G401.6 (cell line): ENCODE measurements around the gene UBE2J2.

ENCODE experiments used
- FAIRE-seq: peaks from 2 replicates; lab custom pipeline; 2012; peaks lifted over from hg19 to GRCh38; lab: Jason Lieb, UNC

The UBE2J2 gene

DNA sequence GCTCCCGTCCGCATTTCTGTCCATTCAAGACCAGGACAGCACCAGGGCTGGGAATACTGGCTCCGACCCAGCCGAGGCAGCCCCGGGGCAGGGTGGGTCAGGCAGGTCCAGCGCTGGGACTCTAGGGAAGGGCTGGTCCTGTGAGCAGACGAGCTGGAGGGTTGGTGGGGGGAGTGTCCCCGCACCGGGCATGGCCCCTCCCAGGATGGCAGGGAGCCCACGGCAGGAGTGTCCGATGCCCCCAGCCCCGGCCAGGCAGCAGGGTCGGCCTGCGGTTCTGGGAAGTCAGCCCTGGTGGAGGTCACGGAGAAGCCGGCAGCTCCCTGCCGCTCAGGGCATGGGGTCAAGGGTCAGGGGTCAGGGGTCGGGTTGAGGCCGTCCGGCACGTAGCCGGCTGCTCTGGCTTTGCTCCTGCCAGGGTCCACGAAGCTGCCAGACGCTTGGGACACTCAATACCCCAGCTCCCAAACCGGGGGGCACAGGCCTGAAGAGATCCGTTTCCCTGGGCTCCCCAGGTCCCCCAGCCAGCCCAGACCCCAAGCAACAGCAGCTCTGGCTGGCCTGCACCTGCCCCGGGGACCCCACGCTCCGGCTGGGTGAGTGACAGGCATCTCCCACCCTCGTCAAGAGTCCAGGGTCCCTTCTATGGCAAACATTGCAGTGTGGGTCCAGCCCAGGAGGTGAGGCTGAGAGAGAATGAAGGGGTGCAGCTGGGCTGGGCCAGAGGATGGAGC, 33.9 kb downstream of the UBE2J2 start:
- FAIRE-seq: no peak

DNA sequence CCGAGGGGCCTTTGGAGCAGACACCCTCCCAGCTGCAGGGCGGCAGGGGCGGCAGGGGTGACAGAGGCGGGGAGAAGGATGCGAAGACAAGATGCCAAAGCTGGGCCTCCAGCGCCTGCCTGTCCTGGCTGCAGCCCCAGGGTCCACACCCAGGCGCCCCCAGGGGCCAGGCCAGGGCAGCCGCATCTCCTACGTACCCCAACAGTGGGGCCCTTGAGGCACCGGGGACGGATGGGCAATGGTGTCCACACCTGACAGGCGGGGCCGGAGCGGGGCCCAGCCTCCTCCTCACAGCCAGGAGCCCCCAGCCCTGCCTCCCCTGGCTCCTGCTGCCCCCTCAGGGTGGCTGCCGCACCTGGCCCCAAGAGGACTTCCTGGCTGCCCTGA, 34.4 kb downstream of the UBE2J2 start:
- no peak for FAIRE-seq

DNA sequence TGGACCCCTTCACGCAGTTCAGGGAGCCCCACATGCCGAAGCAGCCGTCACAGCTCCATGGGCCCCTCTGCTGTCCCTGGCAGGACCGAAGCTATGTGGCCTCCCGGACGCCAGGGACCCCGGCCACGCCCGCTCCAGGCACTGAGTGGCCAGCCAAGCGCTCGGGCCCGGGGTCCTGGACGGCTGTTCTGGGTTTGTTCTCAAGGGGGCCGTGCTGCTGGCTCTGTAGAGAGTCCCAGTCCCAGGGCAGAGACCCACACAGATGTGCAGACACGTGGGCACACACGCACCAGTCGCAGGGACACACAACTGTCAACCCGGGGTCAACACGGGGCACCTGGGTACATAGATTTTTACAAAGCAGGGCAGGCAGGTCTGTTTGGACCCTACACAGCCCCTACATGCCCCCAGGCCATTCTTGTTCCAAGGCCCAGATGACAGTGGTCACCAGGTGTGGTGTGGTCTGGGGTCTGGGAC, 34.9 kb downstream of the UBE2J2 start:
- FAIRE-seq: no peak

DNA sequence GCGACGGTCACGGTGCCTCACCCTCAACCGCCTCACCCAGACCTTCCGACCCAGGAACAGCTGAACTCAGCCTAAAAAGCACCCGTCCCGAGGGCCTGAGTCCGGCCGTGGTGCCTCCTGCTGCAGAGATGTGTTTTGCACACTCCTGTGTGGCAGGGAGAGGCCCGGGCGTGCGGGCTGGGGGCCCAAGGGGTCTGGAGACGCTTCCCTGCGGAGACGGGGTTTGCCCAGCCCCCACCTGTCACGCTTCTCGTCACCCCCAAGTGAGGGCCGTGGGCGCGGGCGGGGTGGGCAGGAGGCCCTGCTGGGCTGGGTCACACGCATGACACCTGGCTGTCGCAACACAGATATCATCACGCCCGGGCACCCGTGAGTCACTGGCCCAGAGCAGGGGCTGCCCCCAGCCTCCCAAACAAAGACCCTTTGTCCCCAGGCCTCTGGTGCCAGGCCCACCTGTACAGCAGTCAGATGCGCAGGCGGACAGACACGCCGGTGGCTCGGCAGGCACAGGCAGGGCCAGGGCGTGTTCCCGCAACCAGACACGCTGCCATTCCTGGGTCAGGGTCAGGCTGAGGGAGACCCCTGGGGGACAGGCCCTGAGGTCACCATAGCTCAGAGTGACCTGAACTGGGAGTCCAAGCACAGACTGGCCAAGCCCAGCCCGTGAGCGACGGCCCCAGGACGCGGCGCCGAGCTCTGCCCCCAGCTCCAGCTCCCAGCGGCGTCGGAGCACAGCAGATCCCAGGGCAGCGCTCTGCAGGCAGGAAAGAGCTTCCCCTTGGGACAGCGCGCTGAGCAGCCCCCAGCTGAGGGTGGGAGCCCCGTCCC, 35.6 kb downstream of the UBE2J2 start:
- no peak for FAIRE-seq

DNA sequence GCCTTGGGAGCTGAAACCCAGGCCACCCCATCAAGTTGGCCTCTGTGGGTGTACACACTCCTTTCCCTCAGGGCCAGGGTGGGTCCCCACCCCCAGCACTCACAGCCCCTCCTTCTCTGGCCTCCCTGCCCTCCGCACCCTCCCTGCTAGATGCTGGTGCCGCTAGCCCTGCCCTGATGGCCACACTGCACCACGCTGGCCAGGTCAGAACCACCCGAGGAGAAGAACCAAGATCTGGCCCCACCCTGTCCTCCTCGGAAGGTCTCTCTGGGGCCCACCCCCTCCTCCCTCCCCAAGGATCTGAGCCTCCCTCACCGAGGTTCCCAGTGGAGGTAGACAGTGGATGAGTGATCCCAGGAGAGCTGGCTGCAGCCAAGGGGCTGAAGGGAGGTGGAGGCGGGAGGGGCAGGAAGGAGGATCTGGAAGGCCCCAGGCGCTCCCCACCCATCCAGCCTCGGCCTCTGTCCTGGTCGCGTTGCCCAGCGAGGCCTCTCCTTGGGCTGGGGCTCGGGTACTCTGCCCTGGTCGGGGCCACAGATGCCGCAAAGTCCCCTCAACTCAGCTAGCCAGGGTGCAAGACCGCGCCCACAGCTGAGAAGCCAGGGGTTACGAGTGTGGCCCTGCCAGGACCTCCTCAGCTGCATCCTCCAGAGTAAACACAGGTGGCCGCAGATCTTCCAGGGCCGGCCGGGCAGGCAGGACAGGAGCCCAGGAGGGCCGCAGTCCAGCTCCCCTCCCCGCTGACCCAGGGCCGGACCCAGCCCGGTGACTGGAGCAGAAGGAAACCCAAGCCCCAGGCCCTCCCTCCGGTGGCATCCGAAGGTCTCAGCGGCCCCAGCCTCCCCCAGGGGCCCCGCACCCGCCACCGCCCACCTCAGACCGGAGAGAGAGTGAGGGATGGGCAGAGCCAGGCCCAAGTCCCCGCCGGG, 36.4 kb downstream of the UBE2J2 start:
- no peak for FAIRE-seq

DNA sequence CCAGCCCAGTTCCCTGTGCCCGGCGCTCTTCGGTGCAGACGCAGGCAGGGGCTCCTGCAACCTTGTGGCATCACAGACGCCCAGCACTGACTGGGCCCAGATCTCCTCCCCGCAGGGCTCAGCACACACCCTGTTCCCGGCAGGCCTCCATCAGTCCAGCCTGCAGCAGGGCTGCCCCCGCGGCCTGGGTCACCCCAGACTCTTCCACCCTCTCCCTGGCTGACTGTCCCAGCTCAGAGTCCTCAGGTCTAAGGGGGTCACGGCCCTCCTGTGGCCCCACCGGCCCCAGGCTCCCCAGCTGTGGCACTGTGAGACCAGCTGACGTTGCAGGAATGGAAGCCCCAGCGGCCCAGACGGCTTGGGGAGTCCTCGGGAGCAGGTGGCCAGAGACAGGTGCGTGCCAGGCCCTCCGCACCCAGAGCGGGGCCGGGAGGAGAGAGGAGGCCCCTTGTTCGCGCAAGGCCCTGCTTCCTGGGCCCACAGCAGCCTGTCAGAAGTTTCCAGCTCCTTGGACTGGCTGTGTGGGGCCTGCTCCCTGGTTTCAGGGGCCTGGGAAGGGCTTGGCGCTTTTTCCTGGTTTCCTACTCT, 37.4 kb downstream of the UBE2J2 start:
- FAIRE-seq: no peak

DNA sequence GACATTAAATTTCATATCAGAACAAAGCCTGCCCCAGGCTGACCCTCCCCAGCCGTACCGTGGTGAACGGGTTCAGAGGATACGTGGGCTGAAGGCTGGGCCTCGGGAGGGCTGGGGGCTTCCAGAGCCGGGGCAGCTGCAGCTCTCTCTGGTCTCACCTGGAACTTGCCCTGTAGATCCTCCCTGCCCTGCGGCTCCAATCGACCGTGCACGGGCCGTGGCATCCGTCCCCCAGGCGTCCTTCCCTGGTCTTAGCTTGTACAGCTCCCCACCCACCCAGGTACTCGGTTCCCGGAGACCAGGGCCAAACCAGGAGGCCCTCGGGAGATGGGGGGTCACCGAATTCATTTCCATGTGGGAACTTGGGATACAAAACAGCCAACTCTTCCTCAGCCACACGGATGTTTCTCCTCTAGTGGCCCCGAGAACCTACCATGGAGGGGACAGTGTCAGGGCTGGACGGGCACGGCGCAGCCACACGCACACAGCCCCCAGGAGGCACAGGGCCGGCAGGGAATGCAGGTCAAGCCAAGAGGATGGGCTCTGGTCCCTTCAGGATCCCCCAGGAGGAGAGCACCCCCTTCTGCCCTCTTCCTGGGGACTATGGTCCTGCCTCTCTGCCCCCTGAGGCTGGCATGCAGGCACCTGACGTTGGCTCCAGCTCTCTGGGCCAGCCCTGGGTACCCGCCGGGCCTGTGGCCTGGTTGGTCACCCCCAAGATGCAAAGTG, 38.5 kb downstream of the UBE2J2 start:
- no peak for FAIRE-seq

DNA sequence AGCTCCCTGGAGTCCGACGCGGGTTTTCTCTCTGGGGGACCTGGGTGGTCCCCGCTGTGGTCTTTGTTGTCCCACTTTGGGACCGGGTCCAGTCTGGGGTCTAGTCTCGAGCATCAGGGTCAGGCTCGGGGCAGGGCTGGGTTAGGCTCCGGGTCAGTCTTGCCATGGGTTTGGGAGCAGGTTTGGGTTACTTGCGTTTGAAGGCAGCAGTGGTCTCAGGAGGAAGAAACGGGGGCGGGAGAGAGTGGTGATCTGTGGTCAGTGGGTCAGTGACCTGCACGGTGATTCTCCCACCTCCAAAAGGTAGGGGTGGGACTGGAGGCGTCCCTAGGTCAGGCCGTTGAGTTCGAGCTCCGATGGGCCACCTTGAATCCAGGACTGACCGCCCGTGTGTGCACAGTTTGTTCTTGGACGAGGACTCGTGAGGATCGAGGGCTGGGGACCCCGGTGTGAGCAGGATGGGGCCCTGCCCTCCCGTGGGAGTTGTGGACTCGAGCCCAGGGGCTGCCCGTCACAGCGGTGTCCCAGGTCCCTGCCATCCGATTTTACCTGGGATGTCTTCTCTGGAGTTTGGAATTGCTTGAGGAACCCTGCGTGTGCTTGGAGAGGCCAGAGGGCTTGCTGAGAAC, 39.4 kb downstream of the UBE2J2 start:
- FAIRE-seq: no peak

DNA sequence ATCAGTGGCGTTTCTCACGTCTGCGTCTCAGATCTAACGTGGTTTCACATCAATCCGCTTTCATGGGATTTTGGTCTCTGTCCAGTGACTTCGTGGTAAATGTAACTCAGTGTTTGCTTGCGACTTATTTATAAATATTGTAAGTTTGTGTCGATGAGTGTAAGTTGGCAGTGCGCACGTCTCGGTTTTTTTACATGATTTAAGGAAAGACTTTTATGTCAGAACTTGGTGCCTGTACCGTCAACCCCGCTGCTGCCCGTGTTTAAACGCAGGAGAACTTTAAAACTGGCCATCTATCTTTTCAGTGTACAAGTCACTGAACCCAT, 40.1 kb downstream of the UBE2J2 start:
- no peak for FAIRE-seq

DNA sequence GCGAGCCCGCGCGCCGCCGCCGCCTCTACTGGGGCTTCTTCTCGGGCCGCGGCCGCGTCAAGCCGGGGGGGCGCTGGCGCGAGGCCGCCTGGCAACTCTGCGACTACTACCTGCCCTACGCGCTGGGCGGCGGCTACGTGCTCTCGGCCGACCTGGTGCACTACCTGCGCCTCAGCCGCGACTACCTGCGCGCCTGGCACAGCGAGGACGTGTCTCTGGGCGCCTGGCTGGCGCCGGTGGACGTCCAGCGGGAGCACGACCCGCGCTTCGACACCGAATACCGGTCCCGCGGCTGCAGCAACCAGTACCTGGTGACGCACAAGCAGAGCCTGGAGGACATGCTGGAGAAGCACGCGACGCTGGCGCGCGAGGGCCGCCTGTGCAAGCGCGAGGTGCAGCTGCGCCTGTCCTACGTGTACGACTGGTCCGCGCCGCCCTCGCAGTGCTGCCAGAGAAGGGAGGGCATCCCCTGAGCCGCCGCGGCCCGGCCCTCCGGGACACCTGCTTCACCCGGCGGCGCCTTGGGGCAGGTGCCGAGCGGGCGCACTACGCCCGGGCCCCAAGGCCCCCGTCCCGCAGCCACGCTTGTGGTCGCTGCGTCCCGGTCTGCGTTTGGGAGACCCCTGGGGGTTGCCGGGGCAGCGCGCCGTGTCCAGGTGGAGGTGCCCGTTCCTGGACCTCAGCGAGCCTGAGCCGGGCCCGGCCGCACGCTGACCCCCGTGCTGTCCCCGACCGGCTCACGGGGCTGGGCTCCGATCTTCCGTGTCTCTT, 40.7 kb downstream of the UBE2J2 start:
- no peak for FAIRE-seq

DNA sequence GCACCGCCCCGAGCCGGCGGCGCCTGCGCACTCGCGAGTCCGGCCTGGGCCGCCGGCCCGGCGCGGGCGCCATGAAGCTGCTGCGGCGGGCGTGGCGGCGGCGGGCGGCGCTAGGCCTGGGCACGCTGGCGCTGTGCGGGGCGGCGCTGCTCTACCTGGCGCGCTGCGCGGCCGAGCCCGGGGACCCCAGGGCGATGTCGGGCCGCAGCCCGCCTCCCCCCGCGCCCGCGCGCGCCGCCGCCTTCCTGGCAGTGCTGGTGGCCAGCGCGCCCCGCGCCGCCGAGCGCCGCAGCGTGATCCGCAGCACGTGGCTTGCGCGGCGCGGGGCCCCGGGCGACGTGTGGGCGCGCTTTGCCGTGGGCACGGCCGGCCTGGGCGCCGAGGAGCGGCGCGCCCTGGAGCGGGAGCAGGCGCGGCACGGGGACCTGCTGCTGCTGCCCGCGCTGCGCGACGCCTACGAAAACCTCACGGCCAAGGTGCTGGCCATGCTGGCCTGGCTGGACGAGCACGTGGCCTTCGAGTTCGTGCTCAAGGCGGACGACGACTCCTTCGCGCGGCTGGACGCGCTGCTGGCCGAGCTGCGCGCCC, 41.4 kb downstream of the UBE2J2 start, which contains the start of gene B3GALT6:
Gene B3GALT6 (plus strand): TSS at position 30 of the 588 bp plus-strand sequence. CDS start 42 bp downstream, at position 72.
- no peak for FAIRE-seq

DNA sequence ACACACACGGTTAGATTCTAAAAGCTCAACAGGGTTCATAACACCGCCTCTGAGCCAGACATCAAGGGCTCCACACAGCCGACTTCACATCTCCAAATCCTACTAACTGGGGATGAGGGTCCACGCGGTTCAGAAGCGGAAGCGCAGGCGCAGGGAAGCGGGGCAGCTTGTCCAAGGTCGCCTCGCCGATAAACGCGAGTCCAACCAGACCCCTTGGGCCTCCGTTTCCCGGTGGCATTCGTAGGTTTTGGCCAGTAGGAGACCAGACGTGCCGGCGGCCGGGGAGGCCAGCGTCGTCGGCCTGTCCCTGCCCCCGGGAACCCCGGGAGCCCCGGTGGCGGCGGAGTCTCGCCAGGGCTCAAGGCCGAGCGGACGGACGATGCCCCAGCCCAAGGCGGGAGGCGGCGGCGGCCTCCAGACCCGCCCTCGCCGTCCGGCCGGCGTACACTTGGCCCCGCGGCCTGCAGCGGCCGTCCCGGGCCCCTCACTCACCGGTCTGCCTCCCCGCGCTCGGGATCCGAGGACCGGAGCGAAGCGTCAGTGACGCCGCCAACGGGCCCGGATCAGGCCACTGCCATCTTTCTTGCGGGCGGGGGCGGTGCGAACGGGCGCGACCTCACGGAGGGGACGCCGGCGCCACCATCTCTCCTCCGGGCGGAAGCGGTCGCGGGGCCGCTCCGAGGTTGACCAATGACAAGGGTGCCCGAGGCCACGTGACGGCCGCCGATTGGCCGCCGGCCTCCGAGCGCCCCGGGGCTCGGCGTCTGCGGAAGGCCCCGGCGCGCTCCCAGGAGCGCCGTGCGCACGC, 42.0 kb downstream of the UBE2J2 start, which contains the start of gene SDF4:
Gene SDF4 (minus strand): TSS at position 602 of the 808 bp plus-strand sequence. CDS start 3,229 bp downstream, outside the sequence.
- FAIRE-seq: no peak

DNA sequence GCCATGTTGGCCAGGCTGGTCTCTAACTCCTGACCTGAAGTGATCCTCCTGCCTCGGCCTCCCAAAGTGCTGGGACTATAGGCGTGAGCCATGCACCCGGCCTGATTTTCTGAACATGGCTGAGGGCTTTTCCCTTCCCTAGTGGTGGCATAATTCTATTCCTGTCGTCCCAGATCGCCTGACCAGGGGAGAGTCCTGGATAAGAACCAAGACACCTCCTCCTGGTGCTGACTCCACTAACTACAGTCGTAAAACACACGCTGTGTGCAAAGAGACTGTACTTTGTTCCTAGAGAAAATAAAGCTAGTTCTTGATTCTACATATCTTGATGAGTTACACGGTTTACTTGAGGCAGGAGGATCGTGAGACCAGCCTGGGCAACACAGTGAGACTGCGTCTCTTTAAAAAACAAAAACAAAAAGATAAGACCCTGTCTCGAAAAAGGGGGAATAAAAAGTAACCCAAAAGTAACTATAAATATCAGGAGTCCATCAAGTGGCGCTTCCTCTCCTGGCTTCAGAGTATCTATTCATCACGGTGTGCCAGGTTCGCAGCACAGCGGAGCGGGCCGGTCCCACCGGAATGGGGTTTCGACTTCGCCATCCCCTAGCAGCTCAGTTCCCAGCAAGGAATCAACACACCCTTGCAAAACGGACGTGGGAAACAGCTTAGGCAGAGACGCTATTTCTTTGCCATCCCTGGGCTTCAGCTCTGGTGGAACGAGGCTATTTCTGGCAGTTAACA, 42.8 kb downstream of the UBE2J2 start:
- FAIRE-seq: no peak

DNA sequence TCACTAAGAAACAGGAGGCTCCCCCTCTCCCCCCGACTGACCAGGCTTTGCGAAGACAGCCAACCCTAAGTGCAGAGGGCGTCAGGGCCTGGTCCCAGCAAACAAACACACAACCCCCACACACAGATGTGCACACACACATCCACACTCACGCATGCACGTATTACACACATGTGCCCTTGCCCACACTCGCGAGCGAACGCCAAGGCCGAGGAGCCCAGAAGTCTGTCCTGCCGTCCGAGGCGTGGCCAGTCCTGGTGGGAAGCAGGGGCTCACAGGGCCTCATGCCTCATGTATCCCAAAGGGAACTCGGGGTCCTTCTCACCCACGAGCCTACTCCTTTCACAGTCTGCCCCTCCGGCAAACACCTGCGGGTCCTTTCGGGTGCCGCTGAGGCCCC, 43.9 kb downstream of the UBE2J2 start:
- FAIRE-seq: no peak

DNA sequence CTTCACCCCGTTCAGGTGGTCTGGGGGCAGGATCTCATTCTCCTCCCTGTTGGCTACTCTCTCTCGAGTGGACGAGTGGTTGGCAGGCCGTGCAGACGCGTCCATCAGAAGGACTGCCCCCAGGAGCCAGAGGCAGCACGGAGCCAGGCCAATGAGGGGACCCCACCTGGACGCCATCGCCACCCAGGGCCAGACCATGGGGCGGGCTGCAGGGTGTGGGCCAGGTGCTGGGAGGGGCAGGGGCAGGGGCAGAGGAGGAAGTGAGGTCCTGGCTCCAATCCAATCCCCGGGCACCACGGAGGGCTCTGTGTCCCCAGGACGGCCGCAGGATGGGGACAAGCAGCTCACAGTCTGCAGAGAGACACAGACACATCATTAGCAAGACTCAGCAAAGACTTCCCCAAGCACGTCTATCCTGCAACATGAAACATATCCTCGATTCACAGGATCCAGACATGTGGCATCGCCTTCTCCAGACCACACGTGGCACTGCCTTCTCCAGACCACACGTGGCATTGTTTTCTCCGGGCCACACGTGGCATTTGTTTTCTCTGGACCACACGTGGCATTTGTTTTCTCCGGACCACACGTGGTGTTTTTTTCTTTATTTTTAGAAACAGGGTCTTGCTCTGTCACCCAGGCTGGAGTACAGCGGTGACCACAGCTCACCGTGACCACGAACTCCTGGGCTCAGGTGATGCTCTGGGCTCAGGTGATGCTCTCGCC, 44.9 kb downstream of the UBE2J2 start:
- no peak for FAIRE-seq

DNA sequence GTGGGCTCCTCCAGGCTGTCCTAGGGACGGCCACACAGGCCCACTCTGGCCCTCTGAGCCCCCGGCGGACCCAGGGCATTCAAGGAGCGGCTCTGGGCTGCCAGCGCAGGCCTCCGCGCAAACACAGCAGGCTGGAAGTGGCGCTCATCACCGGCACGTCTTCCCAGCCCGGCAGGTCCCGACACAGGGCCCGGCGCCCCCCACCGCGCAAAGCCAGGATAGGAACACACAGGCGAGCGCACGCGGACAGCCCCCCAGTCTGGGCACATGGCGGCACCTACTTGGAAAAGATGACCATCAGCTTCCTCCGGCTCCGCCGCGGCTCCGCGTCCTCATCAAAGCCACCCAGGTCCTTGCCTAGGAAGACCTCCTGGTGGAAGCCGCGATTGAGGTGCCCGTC, 45.5 kb downstream of the UBE2J2 start:
- FAIRE-seq: no peak

DNA sequence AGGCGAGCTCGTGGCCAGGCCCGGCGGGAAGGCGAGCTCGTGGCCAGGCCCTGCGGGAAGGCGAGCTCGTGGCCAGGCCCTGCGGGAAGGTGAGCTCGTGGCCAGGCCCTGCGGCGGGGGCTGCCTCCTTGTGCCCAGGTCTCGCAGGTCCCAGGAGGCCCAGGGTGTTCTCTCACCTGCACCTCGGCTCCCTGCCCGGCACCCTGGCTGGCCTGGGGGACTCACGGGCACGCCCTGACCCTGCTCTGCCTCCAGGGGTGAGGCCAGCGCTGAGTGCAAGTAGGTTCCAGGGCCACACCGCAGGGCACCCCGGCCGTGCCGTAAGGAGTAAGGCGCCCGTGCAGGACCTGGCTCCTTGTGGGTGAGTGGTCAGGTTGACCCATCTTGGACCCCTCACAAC, 46.3 kb downstream of the UBE2J2 start:
- FAIRE-seq: no peak
